PC-3 (cell line): ENCODE data around the gene CHPF2. TPM values are rescaled to one million over a fixed set of nuclear protein-coding genes. Genes with fewer than 3 reads are reported as not detected.

ENCODE experiments used
- ATAC-seq: fragments of 200-7000 bp; cut with Tn5 transposase; 2 replicates; pipeline ENCODE4 v1.9.1; 2020; ENCODE audit warnings: mild to moderate bottlenecking, moderate library complexity
- BruUV-seq: library from RNA; stranded (reverse); fragments of 400-500 nt; replicated peaks from 2 replicates; lab custom pipeline; 2021; lab: Mats Ljungman, UMichigan
- CTCF ChIA-PET: fragments of 300-600 bp; sonication (Branson Sonifier 250); formaldehyde crosslinking; loops from one replicate; lab custom pipeline; 2022; ENCODE audit warnings: antibody characterized with exemption; lab: Charles Lee
- POLR2A ChIA-PET: fragments of 300-600 bp; sonication (Branson Sonifier 250); formaldehyde crosslinking; loops from one replicate; lab custom pipeline; 2022; ENCODE audit warnings: antibody characterized with exemption; ENCODE audit not compliant: unreplicated experiment; lab: Charles Lee
- DNase-seq: peaks from one replicate; pipeline ENCODE4 v3.0.0-alpha.2; 2015
- H2AFZ ChIP-seq: fragments of 300-600 bp; sonication (generic); 2 replicates; pipeline ENCODE4 v1.6.0; 2016; ENCODE audit warnings: antibody characterized with exemption, low read length
- H3F3A ChIP-seq: fragments of 300-600 bp; sonication (generic); one replicate; pipeline ENCODE4 v1.6.0; 2017; ENCODE audit warnings: antibody characterized with exemption, low read length, control low read depth, mild to moderate bottlenecking; ENCODE audit not compliant: unreplicated experiment
- H3K27ac ChIP-seq: fragments of 300-600 bp; sonication (generic); 2 replicates; pipeline ENCODE4 v1.5.1; 2016; ENCODE audit warnings: mild to moderate bottlenecking, low read length
- H3K27me3 ChIP-seq: fragments of 300-600 bp; sonication (generic); 2 replicates; pipeline ENCODE4 v1.6.1; 2016; ENCODE audit warnings: low read length, mixed read lengths
- H3K36me3 ChIP-seq: fragments of 300-600 bp; sonication (generic); 2 replicates; pipeline ENCODE4 v1.6.1; 2016; ENCODE audit warnings: low read depth, mixed run types, low read length, mixed read lengths
- H3K4me1 ChIP-seq: fragments of 300-600 bp; sonication (generic); 2 replicates; pipeline ENCODE4 v1.5.1; 2016; ENCODE audit warnings: low read length; ENCODE audit not compliant: insufficient read depth
- H3K4me2 ChIP-seq: fragments of 300-600 bp; sonication (generic); 2 replicates; pipeline ENCODE4 v1.6.0; 2016; ENCODE audit warnings: low read length
- H3K4me3 ChIP-seq: fragments of 300-600 bp; sonication (generic); 2 replicates; pipeline ENCODE4 v1.5.1; 2016; ENCODE audit warnings: mild to moderate bottlenecking, low read length, mixed read lengths
- H3K79me2 ChIP-seq: fragments of 300-600 bp; sonication (generic); 2 replicates; pipeline ENCODE4 v1.6.1; 2017; ENCODE audit warnings: low read length, mixed read lengths
- H3K9ac ChIP-seq: fragments of 300-600 bp; sonication (generic); 2 replicates; pipeline ENCODE4 v1.6.0; 2016; ENCODE audit warnings: mild to moderate bottlenecking, low read length
- H3K9me2 ChIP-seq: fragments of 300-600 bp; sonication (generic); replicated peaks from 2 replicates; pipeline ENCODE4 v1.6.1; 2016; ENCODE audit warnings: mixed run types, low read length, mixed read lengths
- H3K9me3 ChIP-seq: fragments of 300-600 bp; sonication (generic); 2 replicates; pipeline ENCODE4 v1.6.1; 2016; ENCODE audit warnings: low read length, mixed read lengths
- H4K20me1 ChIP-seq: fragments of 300-600 bp; sonication (generic); 2 replicates; pipeline ENCODE4 v1.6.1; 2016; ENCODE audit warnings: low read length, mixed read lengths
- EZH2 ChIP-seq: fragments of 300-600 bp; sonication (generic); IDR thresholded peaks from one replicate; pipeline ENCODE4 v1.6.1; 2017; ENCODE audit warnings: antibody characterized with exemption, mild to moderate bottlenecking, low read length; ENCODE audit not compliant: unreplicated experiment
- EZH2phosphoT487 ChIP-seq: fragments of 300-600 bp; sonication (generic); IDR thresholded peaks from 2 replicates; pipeline ENCODE4 v1.6.1; 2018; ENCODE audit warnings: mild to moderate bottlenecking, antibody characterized with exemption, low read length, borderline replicate concordance
- intact Hi-C: fragments of 100-400 bp; cut with micrococcal nuclease; formaldehyde crosslinking; loops from 2 replicates; pipeline ENCODE4 v1.9.0; 2023
- total RNA-seq: library from RNA; depleted of rRNA; stranded (reverse); fragments of >200 nt; gene quantifications from 2 replicates; pipeline ENCODE4 v1.2.3, GENCODE V29; 2014
- TF ChIP-seq, protein P1 (sequence below): fragments of 300-600 bp; sonication (generic); conservative IDR thresholded peaks from 2 replicates; pipeline ENCODE4 v1.5.1; 2017; ENCODE audit warnings: antibody characterized with exemption, low read depth, mild to moderate bottlenecking, low read length

CHPF2 gene
- total RNA-seq, 1 experiment from 2014 or later = 30.1 TPM

DNA sequence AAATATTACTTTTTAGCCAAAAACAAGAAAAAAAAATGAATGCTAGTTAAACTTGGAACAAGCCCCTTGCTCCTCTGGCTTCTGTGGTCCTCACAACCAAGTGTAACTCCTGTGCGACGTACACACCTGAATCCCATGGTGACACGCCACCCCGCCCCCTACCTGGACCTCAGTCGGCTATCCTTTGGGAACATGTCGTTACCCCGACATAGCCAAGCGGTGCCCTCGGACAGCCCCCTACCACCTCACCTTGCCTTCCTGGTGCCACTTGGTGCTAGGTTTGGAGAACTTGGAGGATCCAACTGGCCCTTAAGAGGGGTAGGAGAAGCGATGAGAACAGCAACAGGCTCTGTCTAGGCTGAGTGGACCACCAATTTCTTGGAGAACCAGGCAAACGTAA, 28.2 kb downstream of the CHPF2 start:
- ATAC-seq = no peak
- H3K79me2 ChIP-seq = no peaks in the 10 kb centered on the region
- no peaks in the 10 kb centered on the region for H3K9me3 ChIP-seq
- no peak for TF ChIP-seq EZH2
- no peak for TF ChIP-seq EZH2phosphoT487
- TF ChIP-seq, protein P1, sequence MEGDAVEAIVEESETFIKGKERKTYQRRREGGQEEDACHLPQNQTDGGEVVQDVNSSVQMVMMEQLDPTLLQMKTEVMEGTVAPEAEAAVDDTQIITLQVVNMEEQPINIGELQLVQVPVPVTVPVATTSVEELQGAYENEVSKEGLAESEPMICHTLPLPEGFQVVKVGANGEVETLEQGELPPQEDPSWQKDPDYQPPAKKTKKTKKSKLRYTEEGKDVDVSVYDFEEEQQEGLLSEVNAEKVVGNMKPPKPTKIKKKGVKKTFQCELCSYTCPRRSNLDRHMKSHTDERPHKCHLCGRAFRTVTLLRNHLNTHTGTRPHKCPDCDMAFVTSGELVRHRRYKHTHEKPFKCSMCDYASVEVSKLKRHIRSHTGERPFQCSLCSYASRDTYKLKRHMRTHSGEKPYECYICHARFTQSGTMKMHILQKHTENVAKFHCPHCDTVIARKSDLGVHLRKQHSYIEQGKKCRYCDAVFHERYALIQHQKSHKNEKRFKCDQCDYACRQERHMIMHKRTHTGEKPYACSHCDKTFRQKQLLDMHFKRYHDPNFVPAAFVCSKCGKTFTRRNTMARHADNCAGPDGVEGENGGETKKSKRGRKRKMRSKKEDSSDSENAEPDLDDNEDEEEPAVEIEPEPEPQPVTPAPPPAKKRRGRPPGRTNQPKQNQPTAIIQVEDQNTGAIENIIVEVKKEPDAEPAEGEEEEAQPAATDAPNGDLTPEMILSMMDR = no peak
- no peak overlapping the region for H3K27ac ChIP-seq
- no TSS peak for BruUV-seq
- H3F3A ChIP-seq = no peaks in the 10 kb centered on the region
- no peak for DNase-seq
- H3K36me3 ChIP-seq = no peaks in the 10 kb centered on the region
- no peaks in the 10 kb centered on the region for H3K9me2 ChIP-seq
- no peak overlapping the region for H3K9ac ChIP-seq
- H3K27me3 ChIP-seq = peaks cover 20% of the 10 kb centered on the region; the same call in 1 of the 2 replicates
- intact Hi-C loops = no loop called here
- H4K20me1 ChIP-seq = no peaks in the 10 kb centered on the region
- POLR2A ChIA-PET = no interaction called here
- no peak overlapping the region for H3K4me2 ChIP-seq
- H2AFZ ChIP-seq = no peak overlapping the region
- H3K4me3 ChIP-seq = no peak overlapping the region
- H3K4me1 ChIP-seq = no peaks in the 10 kb centered on the region
- CTCF ChIA-PET = no interaction called here

DNA sequence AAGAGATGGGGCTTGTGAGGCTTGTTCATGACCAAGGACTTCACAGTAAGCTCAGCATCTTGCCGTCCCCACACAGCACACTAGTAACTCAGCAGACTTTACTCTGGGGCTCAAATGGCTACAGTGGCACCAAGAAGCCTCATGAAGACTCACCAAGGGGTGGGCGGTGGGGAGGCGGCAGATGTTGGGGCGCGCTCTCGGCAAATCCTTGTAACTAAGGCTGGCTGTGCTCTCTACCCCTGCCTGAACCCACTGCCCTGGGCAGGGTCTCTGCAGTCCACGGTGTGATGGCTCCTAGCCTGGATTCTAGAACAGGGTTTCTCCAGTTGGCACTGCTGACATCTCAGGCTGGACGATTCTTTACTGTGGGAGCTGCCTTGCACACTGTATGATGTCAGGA, 28.6 kb downstream of the CHPF2 start:
- Histone ChIP-seq H3K4me1 (no peaks in the 10 kb centered on the region), H4K20me1 (no peaks in the 10 kb centered on the region), H3K27ac (no peak overlapping the region), H3K4me3 (no peak overlapping the region), H3K9ac (no peak overlapping the region), H3K36me3 (no peaks in the 10 kb centered on the region), H3K79me2 (no peaks in the 10 kb centered on the region), H3K27me3 (peaks cover 20% of the 10 kb centered on the region; the same call in 1 of the 2 replicates), H3K9me3 (no peaks in the 10 kb centered on the region), H3K4me2 (no peak overlapping the region), H3K9me2 (no peaks in the 10 kb centered on the region), H2AFZ (no peak overlapping the region), H3F3A (no peaks in the 10 kb centered on the region)
- ATAC-seq (no peak), DNase-seq (no peak)
- intact Hi-C loops = no loop called here
- POLR2A ChIA-PET = no interaction called here
- no peak for TF ChIP-seq EZH2
- CTCF ChIA-PET = interaction anchor here (0.6 kb wide), 1 partner anchor 1343 kb away, joined by 3 read pairs; no protein-coding TSS in a partner anchor
- BruUV-seq = no TSS peak

DNA sequence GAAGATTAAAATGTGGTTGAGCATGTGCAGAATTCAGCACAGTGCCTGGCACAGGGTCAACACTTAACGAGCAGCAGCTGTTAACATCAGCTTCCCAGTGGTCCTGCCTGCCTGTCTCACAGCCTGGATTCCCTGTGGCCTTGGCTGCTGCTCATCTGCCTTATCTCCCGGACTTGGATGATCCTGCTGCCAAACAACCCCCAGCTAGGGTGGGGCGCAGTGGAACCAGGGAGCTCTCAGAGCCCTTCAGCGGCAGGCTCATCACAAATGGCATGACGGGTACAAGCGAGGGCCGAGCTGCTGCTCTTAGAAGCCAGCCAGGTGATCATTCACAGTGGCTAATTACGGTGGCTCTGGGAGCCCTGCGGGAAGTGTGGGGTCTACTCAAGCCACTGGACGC, 29.2 kb downstream of the CHPF2 start:
- Histone ChIP-seq H3K9ac (no peak overlapping the region), H3K9me2 (no peaks in the 10 kb centered on the region), H3K27ac (no peak overlapping the region), H3K9me3 (no peaks in the 10 kb centered on the region), H4K20me1 (no peaks in the 10 kb centered on the region), H3K4me3 (no peak overlapping the region), H3K4me1 (no peaks in the 10 kb centered on the region), H3K4me2 (no peak overlapping the region), H3K27me3 (peaks cover 20% of the 10 kb centered on the region; the same call in 1 of the 2 replicates), H2AFZ (no peak overlapping the region), H3K36me3 (no peaks in the 10 kb centered on the region), H3K79me2 (no peaks in the 10 kb centered on the region), H3F3A (no peaks in the 10 kb centered on the region)
- ChIA-PET POLR2A (no interaction called here), CTCF (interaction anchor here (0.6 kb wide), 1 partner anchor 1342 kb away, joined by 3 read pairs; no protein-coding TSS in a partner anchor)
- no peak for ATAC-seq
- BruUV-seq = no TSS peak
- TF ChIP-seq, protein P1 = no peak
- TF ChIP-seq EZH2 = no peak
- no peak for TF ChIP-seq EZH2phosphoT487
- DNase-seq = no peak
- intact Hi-C loops = no loop called here
